Epithelial cell of esophagus (primary cell): ENCODE measurements around the gene GPR162.
"Not testable (repeated sequence)": the region's sequence is repeated elsewhere in the genome, so short reads cannot be mapped to it uniquely, and the experiment has no call there.

ENCODE experiments used
- DNase-seq: peaks from one replicate; pipeline ENCODE4 v3.0.0; 2010; ENCODE audit warnings: low read depth
- H3K4me3 ChIP-seq: 2 replicates; pipeline ENCODE4 v1.5.1; 2011; ENCODE audit warnings: mild to moderate bottlenecking, low read length, control low read depth
- TF ChIP-seq, protein P1 (sequence below): IDR thresholded peaks from 2 replicates; pipeline ENCODE4 v1.5.1; 2011; ENCODE audit warnings: low read depth, mild to moderate bottlenecking, low read length, control low read depth, inconsistent platforms; ENCODE audit not compliant: insufficient read depth; ENCODE audit errors: missing control alignments

The GPR162 gene

GRCh38 chr12:6866163-6866919 lies 44.7 kb downstream of the GPR162 start:
- no peak overlapping the region for H3K4me3 ChIP-seq
- TF ChIP-seq, protein P1, sequence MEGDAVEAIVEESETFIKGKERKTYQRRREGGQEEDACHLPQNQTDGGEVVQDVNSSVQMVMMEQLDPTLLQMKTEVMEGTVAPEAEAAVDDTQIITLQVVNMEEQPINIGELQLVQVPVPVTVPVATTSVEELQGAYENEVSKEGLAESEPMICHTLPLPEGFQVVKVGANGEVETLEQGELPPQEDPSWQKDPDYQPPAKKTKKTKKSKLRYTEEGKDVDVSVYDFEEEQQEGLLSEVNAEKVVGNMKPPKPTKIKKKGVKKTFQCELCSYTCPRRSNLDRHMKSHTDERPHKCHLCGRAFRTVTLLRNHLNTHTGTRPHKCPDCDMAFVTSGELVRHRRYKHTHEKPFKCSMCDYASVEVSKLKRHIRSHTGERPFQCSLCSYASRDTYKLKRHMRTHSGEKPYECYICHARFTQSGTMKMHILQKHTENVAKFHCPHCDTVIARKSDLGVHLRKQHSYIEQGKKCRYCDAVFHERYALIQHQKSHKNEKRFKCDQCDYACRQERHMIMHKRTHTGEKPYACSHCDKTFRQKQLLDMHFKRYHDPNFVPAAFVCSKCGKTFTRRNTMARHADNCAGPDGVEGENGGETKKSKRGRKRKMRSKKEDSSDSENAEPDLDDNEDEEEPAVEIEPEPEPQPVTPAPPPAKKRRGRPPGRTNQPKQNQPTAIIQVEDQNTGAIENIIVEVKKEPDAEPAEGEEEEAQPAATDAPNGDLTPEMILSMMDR = no peak
- DNase-seq = no peak

DNA sequence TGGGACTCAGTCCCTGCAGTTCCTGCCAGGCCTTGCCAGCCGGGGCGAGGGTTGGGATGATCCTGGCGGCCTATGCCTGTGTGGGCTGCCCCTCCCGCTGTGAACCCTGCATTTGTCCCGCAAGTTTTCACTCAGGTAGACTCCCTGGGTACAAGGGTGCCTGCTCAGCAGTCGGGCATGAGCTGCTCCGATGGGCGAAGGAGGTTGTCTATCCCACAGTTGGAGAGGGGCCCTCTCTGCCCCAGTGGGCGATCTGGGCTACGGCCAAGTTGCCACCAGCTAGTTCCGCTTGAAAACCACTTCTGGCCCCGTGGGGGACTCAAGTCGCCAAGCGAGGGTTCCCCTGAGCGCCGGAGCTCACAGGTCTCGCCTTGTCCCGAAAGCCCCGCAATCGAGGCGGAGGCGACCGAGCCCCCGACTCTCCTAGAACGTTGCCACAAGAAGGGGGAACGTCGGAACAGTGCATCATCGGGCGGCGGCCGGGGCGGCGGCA lies 45.3 kb downstream of the GPR162 start:
- TF ChIP-seq, protein P1 = no peak
- no peak for DNase-seq
- peak overlapping the region; percentile 88 for H3K4me3 ChIP-seq

DNA sequence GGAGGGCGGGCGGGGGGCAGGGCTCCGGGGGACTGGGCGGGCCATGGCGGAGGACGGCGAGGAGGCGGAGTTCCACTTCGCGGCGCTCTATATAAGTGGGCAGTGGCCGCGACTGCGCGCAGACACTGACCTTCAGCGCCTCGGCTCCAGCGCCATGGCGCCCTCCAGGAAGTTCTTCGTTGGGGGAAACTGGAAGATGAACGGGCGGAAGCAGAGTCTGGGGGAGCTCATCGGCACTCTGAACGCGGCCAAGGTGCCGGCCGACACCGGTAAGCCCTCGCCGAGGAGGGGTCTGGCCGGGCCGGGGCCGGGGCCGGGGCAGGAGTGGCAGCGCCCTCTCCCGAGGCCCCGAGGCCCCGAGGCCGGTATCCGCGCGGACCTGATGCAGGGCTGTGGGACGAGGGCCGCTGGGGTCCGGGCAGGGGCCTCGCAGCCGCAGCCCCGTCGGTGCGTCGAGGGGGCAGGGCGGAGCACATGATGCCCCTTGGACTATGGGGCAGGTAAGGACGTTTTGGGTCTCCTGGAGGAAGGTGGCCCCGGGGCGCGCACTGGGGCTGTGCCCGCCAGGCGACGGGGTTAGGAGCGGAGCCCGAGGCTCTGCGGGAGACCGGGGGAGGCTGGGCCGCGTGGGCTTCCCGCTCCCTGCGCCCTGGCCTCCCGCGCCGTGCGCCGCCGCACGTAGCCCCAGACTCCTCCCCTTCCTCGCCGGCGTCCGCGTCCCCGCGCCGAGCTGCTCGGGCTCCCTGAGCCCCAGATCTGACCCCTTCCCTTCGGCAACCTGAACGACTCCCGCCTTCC lies 46.0 kb downstream of the GPR162 start, which contains the start of gene TPI1:
Gene TPI1, plus strand, starts transcription at position 119 of the 798 bp plus-strand sequence. Its CDS starts 36 bp downstream, at position 155.
- peak; percentile 81 for DNase-seq
- TF ChIP-seq, protein P1 = no peak
- H3K4me3 ChIP-seq = peak within 1 kb of the TSS; percentile 88

DNA sequence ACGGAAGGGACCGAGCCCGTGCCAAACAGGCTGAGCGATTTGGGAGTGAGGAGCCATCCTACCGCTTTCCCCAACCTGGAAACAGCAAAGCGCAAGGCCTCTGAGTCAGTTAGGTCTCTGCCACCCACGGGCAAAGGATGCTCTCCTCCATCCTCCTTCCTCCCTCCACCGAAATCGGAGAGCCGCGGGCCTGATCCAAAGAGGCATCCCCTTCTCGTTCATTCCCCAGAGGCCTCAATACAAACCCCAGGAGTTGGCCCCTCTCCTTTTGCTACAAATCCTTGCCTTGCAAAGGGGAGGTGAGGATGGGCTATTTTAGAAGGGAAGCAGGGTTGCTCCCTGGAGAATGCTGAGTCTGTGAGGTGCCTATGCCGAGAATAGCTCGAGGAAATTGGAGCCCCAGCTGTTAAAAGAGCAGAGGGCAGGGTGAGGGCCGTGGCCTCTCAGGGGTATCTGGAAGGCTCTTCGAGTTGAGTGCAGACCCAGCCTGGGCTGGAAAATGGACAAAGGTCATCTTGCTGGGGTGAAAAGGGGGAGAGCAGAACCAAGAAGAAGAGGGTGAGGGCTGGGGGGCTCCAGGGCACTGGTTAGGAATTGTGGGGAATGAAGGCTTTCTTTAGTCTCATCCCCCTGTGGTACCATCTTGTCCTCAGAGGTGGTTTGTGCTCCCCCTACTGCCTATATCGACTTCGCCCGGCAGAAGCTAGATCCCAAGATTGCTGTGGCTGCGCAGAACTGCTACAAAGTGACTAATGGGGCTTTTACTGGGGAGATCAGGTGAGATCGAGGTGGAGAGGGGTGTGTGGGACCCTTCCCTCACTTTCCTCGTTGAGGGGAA lies 46.8 kb downstream of the GPR162 start:
- H3K4me3 ChIP-seq = peak overlapping the region; percentile 88
- TF ChIP-seq, protein P1 = peak; percentile 12
- peak; percentile 18 for DNase-seq

GRCh38 chr12:6869049-6870021 lies 47.7 kb downstream of the GPR162 start:
- H3K4me3 ChIP-seq = peak overlapping the region; percentile 88
- DNase-seq = peak; percentile 80
- TF ChIP-seq, protein P1 = peak; percentile 87

GRCh38 chr12:6870304-6870703 lies 48.7 kb downstream of the GPR162 start:
- DNase-seq, H3K4me3 ChIP-seq: not testable (repeated sequence)
